Suprapubic skin (tissue), 4 donors: ENCODE data around the gene CRB2. TPM values are rescaled to one million over a fixed set of nuclear protein-coding genes. Genes with fewer than 3 reads are reported as not detected.

Experiments
- DNase-seq, 2 donors: peaks; one replicate each; pipeline ENCODE4 v3.0.0-alpha.2; 2019; ENCODE audit warnings: low spot score in 2 of 2
- H3K27ac ChIP-seq: fragments of 200-600 bp; sonication (generic); one replicate; pipeline ENCODE4 v1.5.1; 2019
- H3K27me3 ChIP-seq: fragments of 200-600 bp; sonication (generic); one replicate; pipeline ENCODE4 v1.5.1; 2019
- H3K36me3 ChIP-seq: fragments of 200-600 bp; sonication (generic); one replicate; pipeline ENCODE4 v1.5.1; 2019
- H3K4me1 ChIP-seq: fragments of 200-600 bp; sonication (generic); one replicate; pipeline ENCODE4 v1.5.1; 2019
- H3K4me3 ChIP-seq: fragments of 200-600 bp; sonication (generic); one replicate; pipeline ENCODE4 v1.5.1; 2019; ENCODE audit warnings: mild to moderate bottlenecking
- H3K9me3 ChIP-seq: fragments of 200-600 bp; sonication (generic); one replicate; pipeline ENCODE4 v1.5.1; 2019
- EP300 ChIP-seq: sonication (generic); formaldehyde crosslinking; IDR thresholded peaks from one replicate; pipeline ENCODE4 v1.6.1; 2017; ENCODE audit warnings: antibody characterized with exemption
- POLR2A ChIP-seq, 2 donors: fragments of 450-650 bp; IDR thresholded peaks; one replicate each; pipeline ENCODE4 v1.6.1; 2017; ENCODE audit warnings: antibody characterized with exemption in 2 of 2, mild to moderate bottlenecking in 2 of 2, moderate library complexity in 2 of 2
- POLR2AphosphoS5 ChIP-seq, 3 donors: sonication (generic); formaldehyde crosslinking; IDR thresholded peaks; one replicate each; pipeline ENCODE4 v1.6.1; 2017; ENCODE audit warnings: antibody characterized with exemption in 3 of 3
- WGBS: methylation state at CpG from one replicate; pipeline ENCODE4 v1.1.5; 2018; 5-methylcytosine and 5-hydroxymethylcytosine counted together
- total RNA-seq, 4 donors: library from RNA; depleted of rRNA; stranded (reverse); fragments of >200 nt; gene quantifications; one replicate each; pipeline ENCODE4 v1.1.0, GENCODE V29; 2016
- TF ChIP-seq, protein P1 (sequence below), 2 donors: fragments of 200-600 bp in 1 of 2; fragments of 450-650 bp in 1 of 2; sonication (generic) in 1 of 2; IDR thresholded peaks; one replicate each; pipeline ENCODE4 v1.5.1; 2016 to 2019; ENCODE audit warnings: antibody characterized with exemption in 2 of 2, mild to moderate bottlenecking in 1 of 2, moderate library complexity in 1 of 2

CRB2 gene
- total RNA-seq, 4 donors from 2014 or later, result not detected

DNA sequence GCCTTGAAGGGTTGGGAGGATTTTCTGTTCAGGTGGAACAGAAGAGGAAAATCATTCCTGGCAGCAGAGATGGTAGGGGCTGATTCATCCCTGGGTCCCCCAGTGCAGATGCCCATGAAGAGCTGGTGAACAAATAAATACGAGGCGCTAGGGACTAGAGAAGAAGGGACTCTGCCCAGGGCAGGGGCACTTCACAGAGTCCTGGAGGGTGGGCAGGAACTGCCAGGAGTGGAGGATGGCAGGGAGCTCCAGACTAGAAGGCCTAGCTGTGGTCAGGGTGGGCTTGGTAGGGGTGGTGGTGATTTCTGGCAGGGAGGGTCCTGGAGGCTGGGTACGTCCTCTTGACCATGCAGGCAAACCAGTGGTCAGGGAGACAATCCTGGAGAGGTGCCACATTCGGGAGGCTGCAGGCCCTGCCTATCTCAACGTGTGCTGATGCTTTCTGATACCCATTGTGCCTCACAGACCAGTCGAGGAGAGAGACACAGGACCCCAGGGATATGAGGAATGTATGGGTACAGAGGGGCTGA, 69.9 kb downstream of the CRB2 start:
- 85% methylated on average over 4 of the region's 6 CpGs for WGBS
- no peak overlapping the region for H3K27ac ChIP-seq

DNA sequence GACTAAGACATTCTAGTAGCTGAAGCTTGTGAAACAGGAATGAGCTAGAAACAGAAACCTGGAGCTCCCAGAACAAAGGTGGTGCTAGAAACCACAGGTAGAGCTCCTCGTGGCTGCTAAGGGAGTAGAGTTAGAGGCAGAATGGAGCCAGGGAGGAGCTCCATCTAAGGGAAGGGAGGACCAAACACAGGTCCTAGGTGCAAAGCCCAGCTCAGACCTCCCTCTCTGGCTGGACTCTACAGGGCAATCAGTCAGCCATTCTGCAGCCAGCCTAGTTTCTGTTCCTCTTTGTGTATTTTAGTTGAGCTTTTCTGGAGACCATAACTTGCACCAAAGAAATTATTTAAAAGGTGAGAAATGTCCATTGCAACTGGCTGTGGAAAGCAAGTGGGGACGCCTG, 70.4 kb downstream of the CRB2 start:
- H3K36me3 ChIP-seq, result peaks cover 12% of the 10 kb centered on the region
- peak in 1 of 2 donors; percentile 28 for DNase-seq
- no peaks in the 10 kb centered on the region for H3K27me3 ChIP-seq
- H3K4me3 ChIP-seq, result no peak overlapping the region
- no peak overlapping the region for H3K27ac ChIP-seq
- WGBS, result 97% methylated on average over 2 of the region's 2 CpGs
- H3K4me1 ChIP-seq, result no peaks in the 10 kb centered on the region
- TF ChIP-seq EP300, result no peak
- TF ChIP-seq, protein P1, sequence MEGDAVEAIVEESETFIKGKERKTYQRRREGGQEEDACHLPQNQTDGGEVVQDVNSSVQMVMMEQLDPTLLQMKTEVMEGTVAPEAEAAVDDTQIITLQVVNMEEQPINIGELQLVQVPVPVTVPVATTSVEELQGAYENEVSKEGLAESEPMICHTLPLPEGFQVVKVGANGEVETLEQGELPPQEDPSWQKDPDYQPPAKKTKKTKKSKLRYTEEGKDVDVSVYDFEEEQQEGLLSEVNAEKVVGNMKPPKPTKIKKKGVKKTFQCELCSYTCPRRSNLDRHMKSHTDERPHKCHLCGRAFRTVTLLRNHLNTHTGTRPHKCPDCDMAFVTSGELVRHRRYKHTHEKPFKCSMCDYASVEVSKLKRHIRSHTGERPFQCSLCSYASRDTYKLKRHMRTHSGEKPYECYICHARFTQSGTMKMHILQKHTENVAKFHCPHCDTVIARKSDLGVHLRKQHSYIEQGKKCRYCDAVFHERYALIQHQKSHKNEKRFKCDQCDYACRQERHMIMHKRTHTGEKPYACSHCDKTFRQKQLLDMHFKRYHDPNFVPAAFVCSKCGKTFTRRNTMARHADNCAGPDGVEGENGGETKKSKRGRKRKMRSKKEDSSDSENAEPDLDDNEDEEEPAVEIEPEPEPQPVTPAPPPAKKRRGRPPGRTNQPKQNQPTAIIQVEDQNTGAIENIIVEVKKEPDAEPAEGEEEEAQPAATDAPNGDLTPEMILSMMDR (IDR thresholded peaks at IDR 0.05), result no peak
- no peak for TF ChIP-seq POLR2AphosphoS5 (IDR thresholded peaks at IDR 0.05)
- no peak for TF ChIP-seq POLR2A (IDR thresholded peaks at IDR 0.05)
- no peaks in the 10 kb centered on the region for H3K9me3 ChIP-seq

More for the DNA sequence above, 69.9 kb downstream of the CRB2 start:
- H3K4me3 ChIP-seq, result no peak overlapping the region
- H3K36me3 ChIP-seq, result peaks cover 11% of the 10 kb centered on the region
- TF ChIP-seq POLR2AphosphoS5 (IDR thresholded peaks at IDR 0.05) (no peak), EP300 (no peak), POLR2A (IDR thresholded peaks at IDR 0.05) (no peak)
- TF ChIP-seq, protein P1 (IDR thresholded peaks at IDR 0.05), result no peak
- H3K27me3 ChIP-seq, result no peaks in the 10 kb centered on the region
- peak in 1 of 2 donors; percentile 40 for DNase-seq
- H3K4me1 ChIP-seq, result no peaks in the 10 kb centered on the region
- no peaks in the 10 kb centered on the region for H3K9me3 ChIP-seq

Other genes with a start within 250 kb of the CRB2 start
- 10 to 100 TPM; 10.6 to 18.4 (median 14.5) TPM for gene STRBP, start 87.6 kb upstream of the CRB2 start, total RNA-seq